ENCODE data around the gene SLC19A1. TPM values are rescaled to one million over a fixed set of nuclear protein-coding genes. Genes with fewer than 3 reads are reported as not detected.
A peak's percentile ranks its signal among the peaks of the same experiment; 100 is the strongest.

SLC19A1 gene
- total and polyA plus RNA-seq, 2 donors from 2014 or later: 5.1 to 7.2 TPM

- Histone ChIP-seq H3K9ac (ENCODE audit: low read length in 3 of 3) (no peak overlapping the region), H3K4me3 (ENCODE audit: low read length in 3 of 3) (no peak overlapping the region), H3K27ac (ENCODE audit: low read depth in 2 of 2, low read length in 2 of 2) (no peak overlapping the region), H3K9me3 (ENCODE audit: control insufficient read depth in 2 of 3, insufficient read depth in 1 of 3, low read length in 3 of 3) (peaks cover 0 to 23% (median 2%) of the 10 kb centered on the region in 3 donors), H3K36me3 (ENCODE audit: control insufficient read depth in 2 of 3, insufficient read depth in 3 of 3, low read length in 3 of 3) (peaks cover 0 to 5% (median 3%) of the 10 kb centered on the region in 3 donors), H3K4me1 (ENCODE audit: control insufficient read depth in 2 of 3, insufficient read depth in 2 of 3, low read depth in 1 of 3, low read length in 3 of 3) (peaks cover 0 to 4% (median 0%) of the 10 kb centered on the region in 3 donors), H3K27me3 (ENCODE audit: control insufficient read depth, insufficient read depth, low read length) (no peaks in the 10 kb centered on the region)
- TF ChIP-seq, protein P1, sequence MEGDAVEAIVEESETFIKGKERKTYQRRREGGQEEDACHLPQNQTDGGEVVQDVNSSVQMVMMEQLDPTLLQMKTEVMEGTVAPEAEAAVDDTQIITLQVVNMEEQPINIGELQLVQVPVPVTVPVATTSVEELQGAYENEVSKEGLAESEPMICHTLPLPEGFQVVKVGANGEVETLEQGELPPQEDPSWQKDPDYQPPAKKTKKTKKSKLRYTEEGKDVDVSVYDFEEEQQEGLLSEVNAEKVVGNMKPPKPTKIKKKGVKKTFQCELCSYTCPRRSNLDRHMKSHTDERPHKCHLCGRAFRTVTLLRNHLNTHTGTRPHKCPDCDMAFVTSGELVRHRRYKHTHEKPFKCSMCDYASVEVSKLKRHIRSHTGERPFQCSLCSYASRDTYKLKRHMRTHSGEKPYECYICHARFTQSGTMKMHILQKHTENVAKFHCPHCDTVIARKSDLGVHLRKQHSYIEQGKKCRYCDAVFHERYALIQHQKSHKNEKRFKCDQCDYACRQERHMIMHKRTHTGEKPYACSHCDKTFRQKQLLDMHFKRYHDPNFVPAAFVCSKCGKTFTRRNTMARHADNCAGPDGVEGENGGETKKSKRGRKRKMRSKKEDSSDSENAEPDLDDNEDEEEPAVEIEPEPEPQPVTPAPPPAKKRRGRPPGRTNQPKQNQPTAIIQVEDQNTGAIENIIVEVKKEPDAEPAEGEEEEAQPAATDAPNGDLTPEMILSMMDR (IDR thresholded peaks at IDR 0.05; ENCODE audit: borderline replicate concordance, extremely low read depth, insufficient read depth): no peak
- DNase-seq (peak in 2 of 5 donors; percentile 30 to 63), FAIRE-seq (no peak)
- intact Hi-C loops (cut with DNase I): no loop called here
These were observed 26.1 kb downstream of the SLC19A1 start for GRCh38 chr21:45516071-45516670.

GRCh38 chr21:45515241-45516061 is 26.8 kb downstream of the SLC19A1 start:
- Histone ChIP-seq H3K4me3 (ENCODE audit: low read length in 3 of 3) (no peak overlapping the region), H3K27me3 (ENCODE audit: control insufficient read depth, insufficient read depth, low read length) (no peaks in the 10 kb centered on the region), H3K36me3 (ENCODE audit: control insufficient read depth in 2 of 3, insufficient read depth in 3 of 3, low read length in 3 of 3) (peaks cover 0 to 5% (median 3%) of the 10 kb centered on the region in 3 donors), H3K9me3 (ENCODE audit: control insufficient read depth in 2 of 3, insufficient read depth in 1 of 3, low read length in 3 of 3) (peaks cover 0 to 22% (median 2%) of the 10 kb centered on the region in 3 donors), H3K4me1 (ENCODE audit: control insufficient read depth in 2 of 3, insufficient read depth in 2 of 3, low read depth in 1 of 3, low read length in 3 of 3) (peaks cover 0 to 4% (median 0%) of the 10 kb centered on the region in 3 donors), H3K9ac (ENCODE audit: low read length in 3 of 3) (no peak overlapping the region), H3K27ac (ENCODE audit: low read depth in 2 of 2, low read length in 2 of 2) (no peak overlapping the region)
- no peak for FAIRE-seq
- DNase-seq: peak in 2 of 5 donors; percentile 28 to 72
- intact Hi-C loops (cut with DNase I): no loop called here
- TF ChIP-seq, protein P1 (IDR thresholded peaks at IDR 0.05; ENCODE audit: borderline replicate concordance, extremely low read depth, insufficient read depth): no peak

DNA sequence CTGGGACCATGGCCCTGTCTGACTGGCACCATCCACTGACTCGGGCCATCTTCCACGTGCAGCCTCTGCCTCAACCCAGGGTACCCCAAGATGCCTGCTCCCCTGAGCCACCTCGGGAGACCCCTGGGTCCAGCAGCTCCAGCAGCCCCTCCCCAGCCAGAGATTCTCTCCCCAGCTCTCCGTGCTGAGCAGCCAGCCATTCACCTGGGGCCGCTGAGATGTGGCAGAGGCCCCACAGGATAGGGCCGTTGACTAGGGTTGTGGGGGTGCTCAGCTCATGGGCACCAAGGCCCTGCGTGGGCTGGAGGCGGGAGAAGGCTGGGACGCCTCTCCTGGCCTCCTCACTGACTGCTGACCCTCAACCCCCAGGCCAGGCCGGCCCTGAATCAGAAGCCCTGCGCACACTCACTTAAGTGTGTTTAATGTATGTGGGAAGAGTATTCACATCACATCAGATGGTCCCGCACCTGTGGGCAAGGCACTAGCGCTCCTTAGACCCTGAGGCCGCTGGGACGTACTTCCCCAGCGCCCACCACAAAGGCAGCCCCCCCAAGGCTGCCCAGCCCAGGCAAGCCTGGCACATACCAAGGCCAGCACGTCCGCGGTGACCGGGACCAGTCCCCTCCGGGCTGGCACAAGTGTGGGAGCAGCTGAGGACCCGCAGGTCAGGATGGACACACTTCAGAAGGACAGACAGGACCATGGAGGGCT is 27.8 kb downstream of the SLC19A1 start:
- Histone ChIP-seq H3K9ac (ENCODE audit: low read length in 3 of 3) (no peak overlapping the region), H3K36me3 (ENCODE audit: control insufficient read depth in 2 of 3, insufficient read depth in 3 of 3, low read length in 3 of 3) (peaks cover 0 to 5% (median 3%) of the 10 kb centered on the region in 3 donors), H3K9me3 (ENCODE audit: control insufficient read depth in 2 of 3, insufficient read depth in 1 of 3, low read length in 3 of 3) (peaks cover 0 to 12% (median 0%) of the 10 kb centered on the region in 3 donors), H3K27ac (ENCODE audit: low read depth in 2 of 2, low read length in 2 of 2) (no peak overlapping the region), H3K4me1 (ENCODE audit: control insufficient read depth in 2 of 3, insufficient read depth in 2 of 3, low read depth in 1 of 3, low read length in 3 of 3) (peaks cover 0 to 4% (median 0%) of the 10 kb centered on the region in 3 donors), H3K4me3 (ENCODE audit: low read length in 3 of 3) (no peak overlapping the region), H3K27me3 (ENCODE audit: control insufficient read depth, insufficient read depth, low read length) (no peaks in the 10 kb centered on the region)
- TF ChIP-seq, protein P1 (IDR thresholded peaks at IDR 0.05; ENCODE audit: borderline replicate concordance, extremely low read depth, insufficient read depth): no peak
- FAIRE-seq (no peak), DNase-seq (peak in 2 of 5 donors; percentile 36 to 68)
- intact Hi-C loops (cut with DNase I): no loop called here

Data from kidney (tissue), 14 donors.